Spinal cord (tissue), 4 donors: ENCODE data around the gene HSD3B1. TPM values are rescaled to one million over a fixed set of nuclear protein-coding genes. Genes with fewer than 3 reads are reported as not detected.

Experiments used
- polyA plus RNA-seq, 2 donors: library from polyadenylated mRNA; unstranded; fragments of 120-200 nt; gene quantifications; one replicate each; pipeline ENCODE4 v1.2.1, GENCODE V29; 2013; ENCODE audit not compliant: insufficient read length in 2 of 2
- total RNA-seq, 2 donors: library from RNA; depleted of rRNA in 1 of 2; stranded (reverse); fragments of 120-200 nt in 1 of 2; fragments of >200 nt in 1 of 2; gene quantifications; one replicate each; pipeline versions ENCODE4 v1.2.3 to v1.2.4, GENCODE V29; 2013 to 2014

Gene HSD3B1
- total and polyA plus RNA-seq, 4 donors: 0.61 to 1.3 (median 0.90) TPM; not detected in 1

Other genes with a start within 250 kb of the HSD3B1 start
- not detected for gene HAO2, start 138.4 kb upstream of the HSD3B1 start, total RNA-seq
- gene HAO2, start 138.4 kb upstream of the HSD3B1 start, polyA plus RNA-seq: under 1 TPM; 0.27 to 0.56 TPM
- gene HSD3B2, start 92.1 kb upstream of the HSD3B1 start, total RNA-seq: not detected
- under 1 TPM in 1 of 2 donors, not detected in 1; 0.29 TPM for gene HSD3B2, start 92.1 kb upstream of the HSD3B1 start, polyA plus RNA-seq
- 10 to 100 TPM; 13.8 to 15.5 TPM for gene ZNF697, start 141.1 kb downstream of the HSD3B1 start, total RNA-seq
- 10 to 100 TPM; 11.3 to 11.5 TPM for gene ZNF697, start 141.1 kb downstream of the HSD3B1 start, polyA plus RNA-seq
- 10 to 100 TPM; 72.1 to 95.2 TPM for gene PHGDH, start 204.7 kb downstream of the HSD3B1 start, total RNA-seq
- 100 to 1,000 TPM; 191 to 227 TPM for gene PHGDH, start 204.7 kb downstream of the HSD3B1 start, polyA plus RNA-seq